ENCODE results near the gene ARSG. TPM values are rescaled to one million over a fixed set of nuclear protein-coding genes. Genes with fewer than 3 reads are reported as not detected.

Gene ARSG
- total and polyA plus RNA-seq, 7 donors: 1.7 to 6.1 (median 2.5) TPM

DNA sequence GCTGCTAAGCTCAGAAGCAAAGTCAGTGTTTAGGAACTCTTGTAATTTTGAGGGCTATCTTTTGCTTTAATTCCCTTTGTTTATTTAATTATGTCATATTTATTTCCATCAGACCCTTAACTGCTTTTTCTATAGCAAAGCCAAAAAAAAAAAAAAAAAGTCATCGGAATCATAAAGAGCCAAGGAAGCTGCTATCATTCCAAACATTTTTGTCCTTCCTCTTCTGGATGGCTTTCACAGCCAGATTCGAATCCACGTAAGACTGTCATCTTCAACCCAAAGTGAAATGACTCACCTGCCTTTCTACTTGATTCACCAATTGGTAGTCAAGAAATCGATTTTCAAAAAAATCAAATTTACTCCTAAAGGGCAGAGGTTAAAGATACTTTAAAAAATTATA, 127.6 kb downstream of the ARSG start:
- no peak for ATAC-seq
- TF ChIP-seq, protein P1, sequence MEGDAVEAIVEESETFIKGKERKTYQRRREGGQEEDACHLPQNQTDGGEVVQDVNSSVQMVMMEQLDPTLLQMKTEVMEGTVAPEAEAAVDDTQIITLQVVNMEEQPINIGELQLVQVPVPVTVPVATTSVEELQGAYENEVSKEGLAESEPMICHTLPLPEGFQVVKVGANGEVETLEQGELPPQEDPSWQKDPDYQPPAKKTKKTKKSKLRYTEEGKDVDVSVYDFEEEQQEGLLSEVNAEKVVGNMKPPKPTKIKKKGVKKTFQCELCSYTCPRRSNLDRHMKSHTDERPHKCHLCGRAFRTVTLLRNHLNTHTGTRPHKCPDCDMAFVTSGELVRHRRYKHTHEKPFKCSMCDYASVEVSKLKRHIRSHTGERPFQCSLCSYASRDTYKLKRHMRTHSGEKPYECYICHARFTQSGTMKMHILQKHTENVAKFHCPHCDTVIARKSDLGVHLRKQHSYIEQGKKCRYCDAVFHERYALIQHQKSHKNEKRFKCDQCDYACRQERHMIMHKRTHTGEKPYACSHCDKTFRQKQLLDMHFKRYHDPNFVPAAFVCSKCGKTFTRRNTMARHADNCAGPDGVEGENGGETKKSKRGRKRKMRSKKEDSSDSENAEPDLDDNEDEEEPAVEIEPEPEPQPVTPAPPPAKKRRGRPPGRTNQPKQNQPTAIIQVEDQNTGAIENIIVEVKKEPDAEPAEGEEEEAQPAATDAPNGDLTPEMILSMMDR (IDR thresholded peaks at IDR 0.05): no peak
- DNase-seq: no peak
- intact Hi-C loops (cut with DNase I): no loop called here
- Histone ChIP-seq H3K4me1 (no peaks in the 10 kb centered on the region), H3K36me3 (ENCODE audit: insufficient read depth in 1 of 2, low read depth in 1 of 2) (peaks cover 11 to 55% of the 10 kb centered on the region in 2 donors), H3K9me3 (peaks cover 24% of the 10 kb centered on the region), H3K27ac (no peak overlapping the region), H3K27me3 (ENCODE audit: insufficient read depth in 3 of 3, low read length in 2 of 3) (no peaks in the 10 kb centered on the region), H3K4me3 (no peak overlapping the region)
- WGBS, 3 donors: 71 to 77% (median 72%) methylated on average over 4 of the region's 4 CpGs

DNA sequence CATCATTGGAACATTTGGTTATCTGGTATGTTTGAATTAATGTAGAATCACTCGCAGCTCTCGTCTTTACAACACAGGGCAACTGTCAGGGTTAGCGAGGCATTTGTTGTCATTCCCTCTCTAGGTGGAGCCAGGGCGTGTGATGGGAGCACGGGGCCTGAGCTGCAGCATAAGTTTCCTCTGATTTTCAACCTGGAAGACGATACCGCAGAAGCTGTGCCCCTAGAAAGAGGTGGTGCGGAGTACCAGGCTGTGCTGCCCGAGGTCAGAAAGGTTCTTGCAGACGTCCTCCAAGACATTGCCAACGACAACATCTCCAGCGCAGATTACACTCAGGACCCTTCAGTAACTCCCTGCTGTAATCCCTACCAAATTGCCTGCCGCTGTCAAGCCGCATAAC, 128.8 kb downstream of the ARSG start:
- Histone ChIP-seq H3K27me3 (ENCODE audit: insufficient read depth in 3 of 3, low read length in 2 of 3) (no peaks in the 10 kb centered on the region), H3K9me3 (peaks cover 15% of the 10 kb centered on the region), H3K27ac (no peak overlapping the region), H3K4me3 (no peak overlapping the region), H3K36me3 (ENCODE audit: insufficient read depth in 1 of 2, low read depth in 1 of 2) (peaks cover 11 to 67% of the 10 kb centered on the region in 2 donors), H3K4me1 (no peaks in the 10 kb centered on the region)
- TF ChIP-seq, protein P1 (IDR thresholded peaks at IDR 0.05): no peak
- 85 to 93% (median 92%) methylated on average over 14 of the region's 14 CpGs for WGBS, 3 donors
- DNase-seq (no peak), ATAC-seq (no peak)
- intact Hi-C loops (cut with DNase I): no loop called here

DNA sequence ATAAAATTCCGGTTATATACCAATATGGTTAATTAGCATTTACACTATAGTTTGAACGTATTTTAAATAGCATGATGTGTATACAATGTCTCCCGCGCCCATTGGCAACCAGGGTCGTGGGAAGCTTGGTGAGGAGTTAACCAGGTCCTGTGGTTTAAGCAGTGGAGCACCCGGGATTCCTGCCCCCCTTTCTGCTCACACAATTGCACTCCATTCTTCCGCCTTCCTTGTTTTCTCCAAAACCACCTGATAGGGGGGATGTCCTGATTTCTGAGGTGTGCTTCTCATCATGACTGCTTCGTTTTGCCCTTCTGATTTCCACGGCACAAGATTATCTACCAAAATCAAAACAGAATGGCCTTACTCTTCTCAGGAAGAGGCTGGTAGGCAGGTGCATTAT, 130.2 kb downstream of the ARSG start:
- Histone ChIP-seq H3K4me3 (no peak overlapping the region), H3K27ac (no peak overlapping the region), H3K36me3 (ENCODE audit: insufficient read depth in 1 of 2, low read depth in 1 of 2) (peaks cover 11 to 81% of the 10 kb centered on the region in 2 donors), H3K27me3 (ENCODE audit: insufficient read depth in 3 of 3, low read length in 2 of 3) (no peaks in the 10 kb centered on the region), H3K4me1 (no peaks in the 10 kb centered on the region), H3K9me3 (peaks cover 4% of the 10 kb centered on the region)
- intact Hi-C loops (cut with DNase I): no loop called here
- ATAC-seq (no peak), DNase-seq (no peak)
- WGBS, 3 donors: 85 to 89% (median 89%) methylated on average over 9 of the region's 9 CpGs
- TF ChIP-seq, protein P1 (IDR thresholded peaks at IDR 0.05): no peak

DNA sequence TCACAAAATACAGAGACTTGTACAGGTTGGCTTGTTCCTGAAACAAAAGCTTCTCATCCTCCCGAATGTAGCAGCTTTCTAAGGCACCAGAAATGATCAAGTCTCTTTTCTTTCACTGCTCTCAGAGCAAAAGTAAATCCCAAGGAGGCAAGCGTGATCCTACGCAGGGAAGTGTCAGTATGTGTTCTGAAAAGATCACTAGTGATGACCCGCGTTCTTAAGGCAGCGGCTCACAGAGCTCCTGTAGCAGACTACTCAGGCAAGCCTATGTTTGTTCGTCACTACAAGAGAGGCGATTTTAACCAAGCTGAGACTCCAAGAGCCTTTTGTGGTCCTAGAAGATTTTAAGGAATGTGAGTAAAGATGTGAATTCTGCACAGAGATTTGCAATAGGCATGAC, 131.5 kb downstream of the ARSG start:
- H3K9me3 ChIP-seq: no peaks in the 10 kb centered on the region
- H3K27me3 ChIP-seq (ENCODE audit: insufficient read depth in 3 of 3, low read length in 2 of 3): no peaks in the 10 kb centered on the region
- no peaks in the 10 kb centered on the region for H3K4me1 ChIP-seq
- H3K27ac ChIP-seq: no peak overlapping the region
- ATAC-seq (no peak), DNase-seq (no peak)
- intact Hi-C loops (cut with DNase I): no loop called here
- H3K36me3 ChIP-seq (ENCODE audit: insufficient read depth in 1 of 2, low read depth in 1 of 2): peaks cover 18 to 95% of the 10 kb centered on the region in 2 donors
- WGBS, 3 donors: 91 to 94% (median 94%) methylated on average over 8 of the region's 8 CpGs
- H3K4me3 ChIP-seq: no peak overlapping the region
- TF ChIP-seq, protein P1 (IDR thresholded peaks at IDR 0.05): no peak

DNA sequence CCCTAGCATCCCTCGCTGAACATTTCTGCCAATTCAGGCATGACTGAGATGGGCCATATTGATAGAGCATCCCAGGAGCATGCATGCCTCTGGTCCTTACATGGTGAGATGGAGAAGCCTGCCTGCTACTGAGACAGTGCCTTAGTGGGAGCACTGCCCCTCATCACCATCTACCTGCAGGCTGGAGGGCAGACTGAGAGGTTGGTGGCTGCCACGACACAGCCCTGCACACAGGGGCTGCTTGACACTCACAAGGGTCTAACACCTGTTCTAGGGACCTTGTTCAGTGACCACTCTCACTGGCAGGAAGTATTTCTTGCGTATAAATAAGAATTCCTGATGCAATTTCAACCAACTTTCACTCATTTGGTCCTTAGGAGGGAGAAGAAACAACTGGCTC, 132.0 kb downstream of the ARSG start:
- TF ChIP-seq, protein P1 (IDR thresholded peaks at IDR 0.05): no peak
- Histone ChIP-seq H3K4me1 (no peaks in the 10 kb centered on the region), H3K27ac (no peak overlapping the region), H3K27me3 (ENCODE audit: insufficient read depth in 3 of 3, low read length in 2 of 3) (no peaks in the 10 kb centered on the region), H3K36me3 (ENCODE audit: insufficient read depth in 1 of 2, low read depth in 1 of 2) (peaks cover 18 to 99% of the 10 kb centered on the region in 2 donors), H3K9me3 (no peaks in the 10 kb centered on the region), H3K4me3 (no peak overlapping the region)
- WGBS, 3 donors: 82 to 89% (median 87%) methylated on average over 3 of the region's 3 CpGs
- DNase-seq: no peak
- ATAC-seq: no peak
- intact Hi-C loops (cut with DNase I): no loop called here
